NCI-H2227 (cell line): ENCODE results near the gene ZNF639.
A peak's percentile ranks its signal among the peaks of the same experiment; 100 is the strongest.

Source experiments
- DNase-seq: peaks from one replicate; lab custom pipeline; 2025; ENCODE audit not compliant: unreplicated experiment; lab: John Stamatoyannopoulos, UW

The ZNF639 gene

DNA sequence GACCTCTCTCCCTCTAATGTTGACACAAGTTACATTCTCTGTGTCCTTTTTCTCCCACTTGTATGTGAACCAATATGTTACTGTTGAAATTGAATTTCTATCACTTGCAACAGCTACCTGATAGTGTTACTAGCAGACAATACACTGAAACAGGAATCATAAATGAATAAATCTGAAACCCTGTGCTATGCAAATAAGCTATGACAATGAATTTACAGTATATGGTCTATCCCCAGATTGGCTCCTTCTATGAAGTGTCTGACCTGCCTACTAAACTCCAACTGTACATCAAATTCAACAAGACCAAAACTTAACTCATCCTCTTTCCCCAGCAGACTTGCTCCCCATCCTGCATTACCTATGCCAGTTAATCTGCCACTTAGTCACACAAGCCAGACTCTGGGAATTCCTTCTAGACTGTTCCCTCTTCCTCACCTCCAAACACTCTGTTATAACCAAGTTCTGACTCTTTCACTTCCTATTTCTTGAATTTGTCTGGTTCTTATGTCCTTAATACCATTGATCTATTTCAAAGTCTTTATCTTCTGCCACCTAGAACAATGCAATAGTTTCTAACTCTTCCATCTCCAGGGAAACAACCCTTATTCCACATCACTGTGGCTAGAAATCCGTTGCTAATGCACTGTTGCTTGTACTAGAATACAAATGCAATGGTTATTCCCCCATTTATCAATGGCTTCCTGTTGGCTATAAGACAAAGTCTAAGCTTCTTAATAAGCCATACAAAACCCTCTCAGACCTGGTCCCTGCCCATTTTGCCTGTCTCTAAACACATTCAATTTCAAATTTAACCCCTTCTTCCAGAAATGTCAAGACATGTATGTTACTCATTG lies 13.4 kb upstream of the ZNF639 start:
- no peak for DNase-seq

DNA sequence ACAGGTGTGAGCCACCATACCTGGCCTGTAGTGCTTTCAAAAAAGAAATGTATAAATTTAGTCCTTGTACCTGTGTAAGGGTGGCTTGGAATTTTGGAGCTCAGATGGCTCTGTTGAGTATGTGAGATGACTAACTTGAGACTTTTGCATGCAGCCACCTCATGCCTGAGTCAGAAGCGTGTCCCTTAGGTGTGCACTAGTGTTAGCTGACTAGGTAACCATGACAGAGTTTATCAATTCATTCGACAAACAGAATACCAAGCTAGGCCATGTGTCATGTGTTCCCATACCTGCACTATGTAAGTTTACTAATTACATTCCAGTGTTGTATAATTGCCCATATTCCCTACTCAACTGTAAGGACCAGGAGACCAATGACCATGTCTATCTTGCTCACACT lies 4.0 kb upstream of the ZNF639 start:
- no peak for DNase-seq

DNA sequence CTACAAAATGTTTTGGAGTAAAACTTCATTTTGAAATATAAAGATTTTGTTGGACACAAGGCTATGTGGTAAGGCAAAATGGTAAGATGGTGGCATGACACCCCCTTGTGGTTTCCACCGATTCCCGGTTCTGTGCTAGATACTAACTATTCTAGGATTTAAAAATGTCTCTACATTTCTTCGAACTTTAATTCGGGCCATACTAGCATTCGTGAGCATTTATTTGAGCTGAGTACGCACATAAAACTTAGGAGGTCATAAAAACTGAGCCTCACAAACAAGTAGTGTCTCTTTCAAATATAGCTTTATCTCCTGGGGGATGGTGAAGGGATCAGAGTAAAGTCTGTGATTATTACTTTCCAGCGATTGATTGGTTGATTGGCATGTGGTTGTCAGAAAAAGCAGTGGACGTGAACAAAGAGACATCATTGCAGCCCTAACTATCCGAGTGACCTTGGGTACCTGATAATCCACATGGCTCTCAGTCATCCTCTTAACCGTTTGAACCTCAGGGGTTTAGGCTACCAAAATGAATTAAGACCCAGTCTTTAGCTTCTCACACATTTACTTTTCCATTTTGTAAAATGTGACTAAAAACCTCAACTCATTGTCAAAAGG lies 1.1 kb upstream of the ZNF639 start:
- DNase-seq = peak; percentile 42

DNA sequence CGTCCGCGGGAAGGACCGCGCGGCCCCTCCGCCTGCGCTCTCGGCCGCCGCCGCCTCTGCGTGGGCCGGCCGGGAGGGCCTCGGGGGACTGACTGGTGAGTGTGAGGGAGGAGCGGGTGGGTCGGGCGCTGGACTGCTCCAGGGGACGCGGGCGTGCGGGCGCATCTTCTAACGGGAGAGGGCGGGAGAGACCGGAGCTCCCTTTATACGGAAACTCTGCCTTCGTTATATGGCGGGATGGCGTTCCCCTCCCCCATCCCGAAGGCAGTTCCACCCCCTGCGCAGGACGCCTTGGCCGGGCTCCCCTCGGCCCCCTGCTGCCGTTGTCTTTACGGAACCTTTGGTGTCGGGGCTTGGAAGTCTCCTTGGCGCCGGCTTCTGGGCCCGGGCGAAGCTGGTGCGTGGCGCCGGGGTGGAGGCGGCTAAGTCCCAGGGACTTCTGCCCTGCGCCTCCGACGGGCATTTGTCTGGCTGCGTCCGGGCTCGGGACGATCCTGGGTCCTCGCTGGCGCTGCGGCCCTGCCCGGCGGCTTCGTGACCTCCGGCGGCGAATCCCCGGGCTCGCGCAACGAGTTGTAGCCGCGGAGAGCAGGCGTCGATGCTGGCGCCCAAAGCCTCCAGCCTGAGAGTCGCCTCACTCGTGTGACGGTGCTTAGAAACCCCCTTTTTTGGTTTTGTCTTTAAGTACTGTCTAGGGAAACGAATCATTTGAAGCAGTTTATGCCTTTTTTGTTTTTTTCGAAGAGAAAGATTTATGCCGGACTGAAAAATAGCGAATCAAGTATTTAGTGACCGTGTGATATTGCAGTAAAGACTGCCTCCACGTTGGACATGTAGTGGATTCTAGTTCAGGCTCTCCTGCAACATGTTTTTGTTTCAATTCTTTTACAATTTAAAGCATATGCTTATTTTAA lies 623 bp downstream of the ZNF639 start:
- peak; percentile 82 for DNase-seq

DNA sequence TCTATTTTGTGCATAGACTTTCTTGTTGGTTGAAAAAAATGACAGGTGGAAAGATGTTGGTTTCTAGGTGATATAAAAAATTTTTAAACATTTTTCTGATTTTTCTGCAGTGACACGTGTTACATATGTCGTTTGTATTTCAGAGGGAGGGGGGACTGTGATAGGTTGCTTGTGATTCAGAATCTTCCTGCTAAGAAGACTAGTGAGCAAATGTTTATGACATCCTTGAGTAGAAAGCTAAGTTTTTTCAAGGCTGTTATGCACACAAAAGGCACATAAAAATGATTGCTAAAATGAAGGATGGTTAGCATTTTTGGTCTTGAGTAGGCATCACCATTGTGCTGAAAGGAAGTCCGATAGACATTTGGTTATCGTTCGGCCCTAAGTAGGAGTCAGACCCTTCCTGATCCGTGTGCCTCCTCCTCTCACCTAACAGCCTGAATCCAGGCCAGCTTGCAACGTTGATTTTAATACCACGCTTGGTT lies 1.5 kb downstream of the ZNF639 start:
- DNase-seq = no peak

DNA sequence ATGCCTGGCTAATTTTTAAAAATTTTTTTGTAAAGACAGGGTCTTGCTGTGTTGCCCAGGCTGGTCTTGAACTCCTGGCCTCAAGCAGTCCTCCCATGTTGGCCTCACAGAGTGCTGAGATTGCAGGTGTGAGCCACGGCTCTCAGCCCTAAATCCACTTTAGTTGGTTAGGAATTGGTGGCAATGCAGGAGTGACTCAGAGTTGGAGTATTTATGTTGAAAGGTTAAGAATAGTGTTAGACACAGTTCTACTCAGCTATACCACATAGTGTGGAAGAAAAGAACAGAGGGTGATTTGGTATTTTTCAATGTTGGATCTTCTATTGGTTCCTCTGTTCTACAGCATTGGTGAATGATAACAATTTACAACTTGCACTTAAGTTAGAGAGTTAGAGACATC lies 7.6 kb downstream of the ZNF639 start:
- no peak for DNase-seq

DNA sequence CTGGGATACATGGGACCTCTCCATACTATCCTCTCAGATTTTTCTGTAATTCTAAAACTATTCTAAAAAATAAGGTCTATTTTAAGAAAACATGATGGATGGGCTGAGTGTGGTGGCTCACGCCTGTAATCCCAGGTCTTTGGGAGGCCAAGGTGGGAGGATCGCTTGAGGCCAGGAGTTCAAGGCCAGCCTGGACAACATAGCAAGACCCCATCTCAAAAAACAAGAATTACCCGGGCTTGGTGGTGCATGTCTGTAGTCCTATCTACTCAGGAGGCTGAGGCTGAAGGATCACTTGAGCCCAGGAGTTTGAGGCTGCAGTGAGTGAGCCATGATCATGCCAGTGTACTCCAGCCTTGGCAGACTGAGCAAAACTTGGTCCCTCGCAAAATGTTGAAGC lies 9.4 kb downstream of the ZNF639 start:
- no peak for DNase-seq

DNA sequence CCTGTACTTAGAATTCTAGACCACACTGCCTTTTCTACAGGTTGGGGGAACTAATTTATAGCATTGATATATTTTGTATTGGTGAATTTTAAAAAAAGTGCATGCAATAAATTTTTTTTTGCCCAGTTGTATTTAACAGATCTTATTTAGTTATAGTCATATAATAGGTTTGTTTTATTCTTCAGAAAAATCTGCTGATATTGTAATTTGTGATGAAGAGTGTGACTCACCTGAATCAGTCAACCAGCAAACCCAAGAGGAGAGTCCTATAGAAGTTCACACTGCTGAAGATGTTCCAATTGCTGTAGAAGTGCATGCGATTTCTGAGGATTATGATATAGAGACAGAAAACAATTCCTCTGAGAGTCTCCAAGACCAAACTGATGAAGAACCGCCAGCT lies 10.3 kb downstream of the ZNF639 start:
- DNase-seq = no peak

DNA sequence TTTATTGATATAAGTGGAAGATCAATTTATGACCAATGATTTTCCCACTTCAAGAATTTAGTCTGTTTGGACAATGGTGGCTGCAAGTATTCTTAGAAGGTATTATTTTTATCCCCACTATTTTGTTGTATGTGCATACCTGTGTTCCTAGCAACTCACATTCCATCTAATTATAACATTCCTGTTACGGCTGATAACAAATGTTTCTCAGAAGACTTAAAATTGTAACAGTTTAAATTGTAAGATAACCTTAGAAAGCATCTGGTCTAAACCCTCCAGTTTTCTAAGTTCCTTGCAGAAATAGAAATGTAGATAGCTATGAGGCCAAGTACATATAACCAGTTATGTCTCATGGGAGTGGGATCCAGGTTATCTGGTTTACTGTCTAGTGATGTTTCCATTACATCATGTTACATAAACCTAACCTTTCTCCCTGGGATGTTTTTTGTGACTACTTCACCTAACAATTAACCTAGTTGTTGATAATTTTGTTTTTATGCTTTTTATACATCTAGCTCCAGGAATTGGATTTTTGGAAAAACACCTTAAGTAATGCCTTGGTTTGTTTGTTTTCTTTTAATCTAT lies 13.6 kb downstream of the ZNF639 start:
- no peak for DNase-seq

DNA sequence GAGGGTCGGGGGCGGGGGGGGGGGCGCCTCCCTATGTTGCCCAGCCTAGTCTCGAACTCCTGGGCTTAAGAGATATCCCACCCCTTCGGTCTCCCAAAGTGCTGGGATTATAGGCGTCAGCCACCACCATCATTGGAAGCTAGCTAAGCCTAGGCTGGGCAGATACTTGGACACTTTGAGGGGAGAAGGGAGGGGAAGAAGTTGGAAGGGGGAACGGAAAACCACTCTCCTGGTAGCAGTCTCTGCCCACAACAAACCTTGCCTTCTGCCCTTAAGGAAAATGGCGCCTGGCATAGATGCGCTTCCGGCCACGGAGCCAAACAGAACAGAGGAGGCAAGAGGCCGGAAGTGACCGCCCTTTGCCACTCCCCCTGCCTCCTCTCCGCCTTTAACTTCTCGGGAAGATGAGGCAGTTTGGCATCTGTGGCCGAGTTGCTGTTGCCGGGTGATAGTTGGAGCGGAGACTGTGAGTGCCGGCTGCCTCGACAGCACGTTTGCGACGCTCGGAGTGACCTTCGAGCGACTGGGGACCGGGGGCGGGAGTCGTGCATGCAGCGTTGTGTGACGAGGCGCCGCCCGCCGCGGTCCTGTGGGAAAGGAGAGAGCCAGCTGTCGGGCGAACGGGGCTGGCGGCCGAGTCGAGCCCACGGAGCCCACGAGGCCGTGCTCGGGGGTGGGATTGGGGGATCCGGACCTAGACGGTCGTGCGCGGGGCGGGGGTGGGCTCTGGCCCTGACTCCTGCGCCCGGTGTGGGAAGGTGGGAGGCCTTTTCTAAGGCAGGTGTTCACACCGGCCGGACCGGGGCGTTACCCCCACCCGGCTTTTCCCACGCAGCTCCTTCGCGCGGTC lies 24.7 kb downstream of the ZNF639 start, which contains the start of gene MFN1:
Gene MFN1, plus strand, starts transcription at position 365 of the 850 bp plus-strand sequence. CDS start 1,143 bp downstream, outside the sequence.
- DNase-seq = peak; percentile 95

DNA sequence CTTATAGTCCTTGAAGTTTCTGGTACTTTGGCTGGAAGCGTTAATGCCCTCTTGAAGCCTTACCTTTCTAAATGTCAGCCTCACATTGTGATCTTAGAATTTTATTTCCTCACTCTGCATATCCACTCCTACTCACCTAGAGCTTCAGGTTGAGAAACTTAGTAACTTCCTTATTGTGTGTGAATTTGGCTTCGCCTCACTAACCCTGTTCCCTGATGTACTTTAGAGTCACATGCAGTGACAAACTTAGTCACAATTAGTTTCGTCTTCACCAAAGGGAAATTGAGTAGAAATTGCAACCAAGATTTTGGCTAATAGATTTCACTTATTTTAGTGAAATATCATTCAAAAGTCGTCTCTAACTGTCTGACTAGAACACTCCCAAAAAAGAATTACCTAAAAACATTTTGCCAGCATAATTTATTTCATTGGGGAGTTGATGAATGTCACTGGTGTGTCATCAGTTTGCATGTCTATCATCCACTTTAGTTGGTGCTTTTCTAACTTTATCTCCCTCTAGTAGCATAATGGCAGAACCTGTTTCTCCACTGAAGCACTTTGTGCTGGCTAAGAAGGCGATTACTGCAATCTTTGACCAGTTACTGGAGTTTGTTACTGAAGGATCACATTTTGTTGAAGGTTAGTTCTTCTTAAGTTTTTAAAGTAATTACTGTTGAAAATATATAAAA lies 25.6 kb downstream of the ZNF639 start:
- no peak for DNase-seq

DNA sequence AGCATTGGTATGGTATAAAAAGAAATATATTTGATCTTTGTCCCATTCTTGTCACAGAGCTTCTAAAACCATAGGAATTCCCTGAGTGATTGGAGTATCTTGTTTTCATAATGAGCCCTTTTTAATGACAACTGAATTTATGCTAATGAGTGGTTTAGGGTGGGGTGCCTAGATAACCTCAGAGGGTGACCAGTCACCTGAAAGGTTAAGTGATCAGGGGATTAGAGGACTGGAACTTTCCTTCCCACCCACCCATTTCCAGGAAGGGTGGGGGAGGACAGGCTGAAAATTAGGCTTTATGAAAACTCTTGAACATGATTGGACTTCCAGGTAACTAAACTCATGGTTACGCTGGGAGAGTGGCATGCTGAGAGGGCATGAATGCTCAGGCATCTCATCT lies 33.2 kb downstream of the ZNF639 start:
- DNase-seq = no peak

DNA sequence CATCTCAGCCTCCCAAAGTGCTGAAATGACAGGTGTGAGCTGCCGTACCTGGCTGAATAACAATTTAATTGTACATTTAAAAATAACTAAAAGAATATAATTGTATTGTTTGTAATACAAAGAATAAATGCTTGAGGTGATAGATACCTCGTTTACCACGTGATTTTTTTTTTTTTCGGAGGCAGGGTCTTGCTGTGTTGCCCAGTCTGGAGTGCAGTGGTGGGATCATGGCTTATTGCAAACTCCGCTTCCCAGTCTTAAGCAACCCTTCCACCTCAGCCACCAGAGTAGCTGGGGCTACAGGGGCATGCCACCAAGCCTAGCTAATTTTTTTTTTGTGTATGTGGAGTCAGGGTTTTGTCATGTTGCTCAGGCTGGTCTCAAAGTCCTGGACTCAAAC lies 40.5 kb downstream of the ZNF639 start:
- DNase-seq = no peak

DNA sequence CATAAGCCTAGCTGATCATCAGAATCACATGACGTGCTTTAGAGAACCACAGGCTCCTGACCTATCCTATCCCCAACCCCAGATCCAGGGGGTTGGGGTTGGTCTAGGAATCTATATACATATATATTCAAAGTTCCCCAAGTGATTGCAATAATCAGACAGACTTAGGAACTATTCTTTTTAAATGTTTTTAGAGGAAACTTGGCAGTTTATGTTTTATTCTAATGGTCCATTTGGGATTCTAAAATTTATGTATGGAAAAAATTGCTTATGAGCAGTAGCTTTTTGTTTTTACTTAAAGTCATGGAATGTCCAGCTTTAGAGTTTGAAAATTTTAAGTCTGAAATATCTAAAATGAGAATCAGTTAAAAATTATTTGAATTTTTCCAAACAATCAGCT lies 46.8 kb downstream of the ZNF639 start:
- no peak for DNase-seq

DNA sequence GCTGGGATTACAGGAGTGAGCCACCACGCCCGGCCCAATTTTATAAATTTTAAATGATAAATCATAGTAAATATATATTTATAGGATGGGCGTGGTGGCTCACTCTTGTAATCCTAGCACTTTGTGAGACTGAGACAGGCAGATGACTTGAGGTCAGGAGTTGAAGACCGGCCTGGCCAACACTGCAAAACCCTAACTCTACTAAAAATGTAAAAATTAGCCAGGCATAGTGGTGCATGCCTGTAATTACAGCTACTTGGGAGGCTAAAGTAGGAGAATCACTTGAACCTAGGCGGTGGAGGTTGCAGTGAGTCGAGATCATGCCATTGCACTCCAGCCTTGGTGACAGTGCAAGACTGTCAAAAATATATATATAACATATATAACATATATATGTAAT lies 51.1 kb downstream of the ZNF639 start:
- DNase-seq = no peak

DNA sequence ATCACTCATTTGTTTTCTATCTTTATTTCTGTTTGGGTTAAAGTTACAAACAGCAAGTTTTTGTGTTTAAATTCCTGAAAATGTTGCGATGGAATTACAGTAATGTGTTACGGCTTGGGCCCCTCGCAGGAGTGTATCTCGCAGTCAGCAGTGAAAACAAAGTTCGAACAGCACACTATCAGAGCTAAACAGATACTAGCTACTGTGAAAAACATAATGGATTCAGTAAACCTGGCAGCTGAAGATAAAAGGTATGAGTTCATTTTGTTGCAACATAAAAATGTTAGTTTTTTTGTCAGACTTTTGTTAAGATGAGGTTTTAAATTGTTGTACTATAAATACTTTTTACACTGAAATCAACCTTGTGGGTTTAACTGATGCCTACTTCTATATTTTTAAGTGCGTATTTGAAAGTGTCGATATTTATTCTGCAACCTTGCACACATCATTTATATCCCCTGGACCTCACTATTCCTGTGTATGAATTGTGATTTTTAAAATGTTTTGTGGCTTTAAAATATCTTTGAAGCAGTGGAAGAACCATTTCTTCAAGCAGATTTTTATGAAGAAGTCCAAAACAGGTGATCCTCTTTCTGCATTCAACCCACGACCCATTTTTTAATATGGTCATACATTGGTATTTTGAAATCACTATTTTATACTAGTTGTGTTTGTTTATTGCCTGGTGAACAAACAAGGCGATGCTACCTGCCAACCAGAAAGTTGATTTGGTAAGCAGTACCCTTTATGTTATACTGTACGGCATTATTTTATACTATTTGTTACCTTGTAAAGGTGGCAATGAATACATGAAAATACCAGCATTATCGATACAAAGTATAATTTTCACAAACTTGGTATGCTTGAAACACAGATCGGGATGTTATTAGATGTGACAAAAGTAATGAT lies 52.5 kb downstream of the ZNF639 start:
- DNase-seq = no peak

DNA sequence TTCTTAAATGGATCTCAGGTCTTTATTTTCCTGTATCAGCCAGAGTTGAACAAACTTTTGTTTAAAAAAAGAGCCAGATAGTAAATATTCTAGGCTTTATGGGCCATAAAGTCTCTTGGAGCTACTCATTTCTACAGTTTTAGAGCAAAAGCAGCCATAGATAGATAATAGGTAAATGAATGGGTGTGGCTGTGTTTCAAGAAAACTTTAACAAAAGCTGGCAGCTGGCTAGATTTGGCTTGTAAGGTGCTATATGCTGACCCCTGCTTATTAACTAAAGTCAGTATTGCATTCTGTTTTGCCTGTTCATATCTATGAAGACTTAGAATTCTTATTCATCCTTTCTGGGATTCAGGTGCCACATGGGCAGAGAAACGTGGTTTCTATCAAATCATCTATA lies 53.6 kb downstream of the ZNF639 start:
- DNase-seq = no peak
